PC-3 (cell line): ENCODE results near the gene EMILIN2. TPM values are rescaled to one million over a fixed set of nuclear protein-coding genes. Genes with fewer than 3 reads are reported as not detected.
"Not testable (repeated sequence)": the region's sequence is repeated elsewhere in the genome, so short reads cannot be mapped to it uniquely, and the experiment has no call there.

Experiments
- ATAC-seq: fragments of 200-7000 bp; cut with Tn5 transposase; 2 replicates; pipeline ENCODE4 v1.9.1; 2020; ENCODE audit warnings: mild to moderate bottlenecking, moderate library complexity
- BruUV-seq: library from RNA; stranded (reverse); fragments of 400-500 nt; replicated peaks from 2 replicates; lab custom pipeline; 2021; lab: Mats Ljungman, UMichigan
- CTCF ChIA-PET: fragments of 300-600 bp; sonication (Branson Sonifier 250); formaldehyde crosslinking; loops from one replicate; lab custom pipeline; 2022; ENCODE audit warnings: antibody characterized with exemption; lab: Charles Lee
- POLR2A ChIA-PET: fragments of 300-600 bp; sonication (Branson Sonifier 250); formaldehyde crosslinking; loops from one replicate; lab custom pipeline; 2022; ENCODE audit warnings: antibody characterized with exemption; ENCODE audit not compliant: unreplicated experiment; lab: Charles Lee
- DNase-seq: peaks from one replicate; pipeline ENCODE4 v3.0.0-alpha.2; 2015
- H2AFZ ChIP-seq: fragments of 300-600 bp; sonication (generic); 2 replicates; pipeline ENCODE4 v1.6.0; 2016; ENCODE audit warnings: antibody characterized with exemption, low read length
- H3F3A ChIP-seq: fragments of 300-600 bp; sonication (generic); one replicate; pipeline ENCODE4 v1.6.0; 2017; ENCODE audit warnings: antibody characterized with exemption, low read length, control low read depth, mild to moderate bottlenecking; ENCODE audit not compliant: unreplicated experiment
- H3K27ac ChIP-seq: fragments of 300-600 bp; sonication (generic); 2 replicates; pipeline ENCODE4 v1.5.1; 2016; ENCODE audit warnings: mild to moderate bottlenecking, low read length
- H3K27me3 ChIP-seq: fragments of 300-600 bp; sonication (generic); 2 replicates; pipeline ENCODE4 v1.6.1; 2016; ENCODE audit warnings: low read length, mixed read lengths
- H3K36me3 ChIP-seq: fragments of 300-600 bp; sonication (generic); 2 replicates; pipeline ENCODE4 v1.6.1; 2016; ENCODE audit warnings: low read depth, mixed run types, low read length, mixed read lengths
- H3K4me1 ChIP-seq: fragments of 300-600 bp; sonication (generic); 2 replicates; pipeline ENCODE4 v1.5.1; 2016; ENCODE audit warnings: low read length; ENCODE audit not compliant: insufficient read depth
- H3K4me2 ChIP-seq: fragments of 300-600 bp; sonication (generic); 2 replicates; pipeline ENCODE4 v1.6.0; 2016; ENCODE audit warnings: low read length
- H3K4me3 ChIP-seq: fragments of 300-600 bp; sonication (generic); 2 replicates; pipeline ENCODE4 v1.5.1; 2016; ENCODE audit warnings: mild to moderate bottlenecking, low read length, mixed read lengths
- H3K79me2 ChIP-seq: fragments of 300-600 bp; sonication (generic); 2 replicates; pipeline ENCODE4 v1.6.1; 2017; ENCODE audit warnings: low read length, mixed read lengths
- H3K9ac ChIP-seq: fragments of 300-600 bp; sonication (generic); 2 replicates; pipeline ENCODE4 v1.6.0; 2016; ENCODE audit warnings: mild to moderate bottlenecking, low read length
- H3K9me2 ChIP-seq: fragments of 300-600 bp; sonication (generic); replicated peaks from 2 replicates; pipeline ENCODE4 v1.6.1; 2016; ENCODE audit warnings: mixed run types, low read length, mixed read lengths
- H3K9me3 ChIP-seq: fragments of 300-600 bp; sonication (generic); 2 replicates; pipeline ENCODE4 v1.6.1; 2016; ENCODE audit warnings: low read length, mixed read lengths
- H4K20me1 ChIP-seq: fragments of 300-600 bp; sonication (generic); 2 replicates; pipeline ENCODE4 v1.6.1; 2016; ENCODE audit warnings: low read length, mixed read lengths
- EZH2 ChIP-seq: fragments of 300-600 bp; sonication (generic); IDR thresholded peaks from one replicate; pipeline ENCODE4 v1.6.1; 2017; ENCODE audit warnings: antibody characterized with exemption, mild to moderate bottlenecking, low read length; ENCODE audit not compliant: unreplicated experiment
- EZH2phosphoT487 ChIP-seq: fragments of 300-600 bp; sonication (generic); IDR thresholded peaks from 2 replicates; pipeline ENCODE4 v1.6.1; 2018; ENCODE audit warnings: mild to moderate bottlenecking, antibody characterized with exemption, low read length, borderline replicate concordance
- intact Hi-C: fragments of 100-400 bp; cut with micrococcal nuclease; formaldehyde crosslinking; loops from 2 replicates; pipeline ENCODE4 v1.9.0; 2023
- total RNA-seq: library from RNA; depleted of rRNA; stranded (reverse); fragments of >200 nt; gene quantifications from 2 replicates; pipeline ENCODE4 v1.2.3, GENCODE V29; 2014
- TF ChIP-seq, protein P1 (sequence below): fragments of 300-600 bp; sonication (generic); conservative IDR thresholded peaks from 2 replicates; pipeline ENCODE4 v1.5.1; 2017; ENCODE audit warnings: antibody characterized with exemption, low read depth, mild to moderate bottlenecking, low read length

The EMILIN2 gene
- total RNA-seq, 1 experiment from 2014 or later: 17.1 TPM

DNA sequence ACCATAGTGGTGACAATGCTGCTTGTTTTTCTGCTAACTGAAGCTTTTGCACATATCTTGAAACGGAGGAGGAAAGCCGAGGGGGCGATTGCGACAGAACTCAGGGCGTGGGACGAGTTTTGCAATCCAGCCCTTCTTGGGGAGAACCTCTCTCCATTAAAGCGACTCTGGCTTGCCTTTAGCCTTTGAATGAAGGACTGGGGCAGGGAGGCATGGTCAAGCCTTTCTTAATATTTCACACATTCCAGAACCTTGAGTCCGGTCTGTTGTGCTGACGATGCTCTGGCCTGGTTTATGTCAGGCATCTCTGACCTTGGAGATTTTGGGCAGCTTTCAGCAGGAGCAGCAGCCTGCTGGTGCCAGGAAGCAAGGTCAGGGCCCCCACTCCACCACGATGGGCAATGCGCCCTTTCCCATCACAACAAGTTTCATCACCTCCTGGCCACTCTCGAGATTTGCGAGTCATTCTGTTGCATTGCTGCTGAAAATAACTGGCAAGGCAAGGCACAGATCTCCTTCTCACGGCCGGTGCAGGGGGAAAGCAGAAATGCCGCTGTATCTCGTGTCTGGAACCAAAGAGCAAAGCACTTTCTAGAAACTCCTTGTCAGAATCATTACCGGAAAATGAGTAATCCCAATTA, 10.8 kb downstream of the EMILIN2 start:
- no peaks in the 10 kb centered on the region for H4K20me1 ChIP-seq
- POLR2A ChIA-PET: no interaction called here
- H3K27ac ChIP-seq: no peak overlapping the region
- H3K4me2 ChIP-seq: no peak overlapping the region
- H3K79me2 ChIP-seq: no peaks in the 10 kb centered on the region
- intact Hi-C loops: no loop called here
- DNase-seq (no peak), ATAC-seq (no peak)
- H3K27me3 ChIP-seq: peaks cover 10% of the 10 kb centered on the region
- no TSS peak for BruUV-seq
- no peak overlapping the region for H3K9ac ChIP-seq
- H3K4me3 ChIP-seq: no peak overlapping the region
- H3K36me3 ChIP-seq: no peaks in the 10 kb centered on the region
- H3K9me3 ChIP-seq: no peaks in the 10 kb centered on the region
- no peaks in the 10 kb centered on the region for H3K9me2 ChIP-seq
- CTCF ChIA-PET: no interaction called here
- no peaks in the 10 kb centered on the region for H3F3A ChIP-seq
- no peak overlapping the region for H2AFZ ChIP-seq
- TF ChIP-seq, protein P1, sequence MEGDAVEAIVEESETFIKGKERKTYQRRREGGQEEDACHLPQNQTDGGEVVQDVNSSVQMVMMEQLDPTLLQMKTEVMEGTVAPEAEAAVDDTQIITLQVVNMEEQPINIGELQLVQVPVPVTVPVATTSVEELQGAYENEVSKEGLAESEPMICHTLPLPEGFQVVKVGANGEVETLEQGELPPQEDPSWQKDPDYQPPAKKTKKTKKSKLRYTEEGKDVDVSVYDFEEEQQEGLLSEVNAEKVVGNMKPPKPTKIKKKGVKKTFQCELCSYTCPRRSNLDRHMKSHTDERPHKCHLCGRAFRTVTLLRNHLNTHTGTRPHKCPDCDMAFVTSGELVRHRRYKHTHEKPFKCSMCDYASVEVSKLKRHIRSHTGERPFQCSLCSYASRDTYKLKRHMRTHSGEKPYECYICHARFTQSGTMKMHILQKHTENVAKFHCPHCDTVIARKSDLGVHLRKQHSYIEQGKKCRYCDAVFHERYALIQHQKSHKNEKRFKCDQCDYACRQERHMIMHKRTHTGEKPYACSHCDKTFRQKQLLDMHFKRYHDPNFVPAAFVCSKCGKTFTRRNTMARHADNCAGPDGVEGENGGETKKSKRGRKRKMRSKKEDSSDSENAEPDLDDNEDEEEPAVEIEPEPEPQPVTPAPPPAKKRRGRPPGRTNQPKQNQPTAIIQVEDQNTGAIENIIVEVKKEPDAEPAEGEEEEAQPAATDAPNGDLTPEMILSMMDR: no peak
- TF ChIP-seq EZH2phosphoT487 (no peak), EZH2 (no peak)
- H3K4me1 ChIP-seq: no peaks in the 10 kb centered on the region

DNA sequence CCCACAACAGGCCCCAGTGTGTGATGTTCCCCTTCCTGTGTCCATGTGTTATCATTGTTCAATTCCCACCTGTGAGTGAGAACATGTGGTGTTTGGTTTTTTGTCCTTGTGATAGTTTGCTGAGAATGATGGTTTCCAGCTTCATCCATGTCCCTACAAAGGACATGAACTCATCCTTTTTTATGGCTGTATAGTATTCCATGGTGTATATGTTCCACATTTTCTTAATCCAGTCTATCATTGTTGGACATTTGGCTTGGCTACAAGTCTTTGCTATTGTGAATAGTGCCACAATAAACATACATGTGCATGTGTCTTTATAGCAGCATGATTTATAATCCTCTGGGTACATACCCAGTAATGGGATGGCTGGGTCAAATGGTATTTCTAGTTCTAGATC, 13.6 kb downstream of the EMILIN2 start:
- H3K4me1 ChIP-seq, H3K27ac ChIP-seq, H3K4me3 ChIP-seq, intact Hi-C loops, DNase-seq, H3K79me2 ChIP-seq, BruUV-seq, H3K9ac ChIP-seq, H3K36me3 ChIP-seq, ATAC-seq, H3F3A ChIP-seq, H3K9me2 ChIP-seq, H3K4me2 ChIP-seq, H3K9me3 ChIP-seq, H3K27me3 ChIP-seq, H4K20me1 ChIP-seq, CTCF ChIA-PET, H2AFZ ChIP-seq, POLR2A ChIA-PET: not testable (repeated sequence)

DNA sequence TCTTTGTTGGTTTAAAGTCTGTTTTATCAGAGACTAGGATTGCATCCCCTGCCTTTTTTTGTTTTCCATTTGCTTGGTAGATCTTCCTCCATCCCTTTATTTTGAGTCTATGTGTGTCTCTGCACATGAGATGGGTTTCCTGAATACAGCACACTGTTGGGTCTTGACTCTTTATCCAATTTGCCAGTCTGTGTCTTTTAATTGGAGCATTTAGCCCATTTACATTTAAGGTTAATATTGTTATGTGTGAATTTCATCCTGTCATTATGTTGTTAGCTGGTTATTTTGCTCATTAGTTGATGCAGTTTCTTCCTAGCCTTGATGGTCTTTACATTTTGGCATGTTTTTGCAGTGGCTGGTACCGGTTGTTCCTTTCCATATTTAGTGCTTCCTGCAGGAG, 17.2 kb downstream of the EMILIN2 start:
- CTCF ChIA-PET: not testable (repeated sequence)

DNA sequence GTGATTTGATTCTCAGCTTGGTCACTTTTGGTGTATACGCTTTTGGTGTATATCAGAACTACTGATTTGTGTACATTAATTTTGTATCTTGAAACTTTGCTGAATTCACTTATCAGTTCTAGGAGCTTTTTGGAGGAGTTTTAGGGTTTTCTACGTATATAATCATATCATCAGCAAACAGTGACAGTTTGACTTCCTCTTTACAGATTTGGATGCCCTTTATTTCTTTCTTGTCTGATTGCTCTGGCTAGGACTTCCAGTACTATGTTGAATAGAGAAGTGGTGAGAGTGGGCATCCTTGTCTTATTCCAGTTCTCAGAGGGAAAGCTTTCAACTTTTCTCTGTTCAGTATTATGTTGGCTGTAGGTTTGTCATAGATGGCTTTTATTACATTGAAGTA, 19.7 kb downstream of the EMILIN2 start:
- H3K9ac ChIP-seq, H2AFZ ChIP-seq, BruUV-seq, H3K4me2 ChIP-seq, H3F3A ChIP-seq, H3K9me3 ChIP-seq, intact Hi-C loops, H3K79me2 ChIP-seq, H3K27me3 ChIP-seq, H3K4me3 ChIP-seq, DNase-seq, H3K36me3 ChIP-seq, H3K9me2 ChIP-seq, CTCF ChIA-PET, H3K27ac ChIP-seq, POLR2A ChIA-PET, ATAC-seq, H3K4me1 ChIP-seq, H4K20me1 ChIP-seq: not testable (repeated sequence)

More for the DNA sequence above, 17.2 kb downstream of the EMILIN2 start:
- H3K36me3 ChIP-seq, H3K4me1 ChIP-seq, H3K79me2 ChIP-seq, H3K9ac ChIP-seq, H3F3A ChIP-seq, H3K27me3 ChIP-seq, H2AFZ ChIP-seq, DNase-seq, H3K4me2 ChIP-seq, ATAC-seq, POLR2A ChIA-PET, H3K9me2 ChIP-seq, intact Hi-C loops, H3K9me3 ChIP-seq, H4K20me1 ChIP-seq, H3K4me3 ChIP-seq, H3K27ac ChIP-seq, BruUV-seq: not testable (repeated sequence)
